CD8-positive, alpha-beta memory T cell (primary cell): Measurements from ENCODE around the gene LIN54. TPM values are rescaled to one million over a fixed set of nuclear protein-coding genes. Genes with fewer than 3 reads are reported as not detected.

Experiments used
- CTCF ChIA-PET: fragments of 350-600 bp; sonication (Branson Sonifier 250); formaldehyde crosslinking; loops from one replicate; lab custom pipeline; 2021; ENCODE audit warnings: antibody characterized with exemption; lab: Charles Lee
- POLR2A ChIA-PET: fragments of 350-600 bp; sonication (Branson Sonifier 250); formaldehyde crosslinking; loops from one replicate; lab custom pipeline; 2021; ENCODE audit warnings: antibody characterized with exemption; lab: Charles Lee
- DNase-seq, 5 donors: peaks; one replicate each; pipeline versions ENCODE4 v3.0.0 to v3.0.0-alpha.2; 2020 to 2022; ENCODE audit warnings: mixed read lengths in 1 of 5
- H3K27ac ChIP-seq: one replicate; pipeline ENCODE4 v1.7.0; 2013; ENCODE audit warnings: low read depth, mild to moderate bottlenecking, low read length, moderate library complexity
- H3K27me3 ChIP-seq: 2 replicates; pipeline ENCODE4 v1.7.0; 2013; ENCODE audit warnings: low read length, mild to moderate bottlenecking; ENCODE audit not compliant: insufficient read depth, poor library complexity, severe bottlenecking
- H3K36me3 ChIP-seq: 2 replicates; pipeline ENCODE4 v1.7.0; 2013; ENCODE audit warnings: mild to moderate bottlenecking, low read length, moderate library complexity; ENCODE audit not compliant: insufficient read depth
- H3K4me1 ChIP-seq: 2 replicates; pipeline ENCODE4 v1.7.0; 2013; ENCODE audit warnings: mild to moderate bottlenecking, low read length, moderate library complexity; ENCODE audit not compliant: insufficient read depth
- H3K4me3 ChIP-seq: 2 replicates; pipeline ENCODE4 v1.7.0; 2013; ENCODE audit warnings: mild to moderate bottlenecking, low read length
- H3K9me3 ChIP-seq: 2 replicates; pipeline ENCODE4 v1.7.0; 2013; ENCODE audit warnings: mild to moderate bottlenecking, low read length
- H3K27ac Mint-ChIP-seq, 8 donors: one replicate each; pipeline ENCODE4 v1.8.0; 2020 to 2021; ENCODE audit warnings: mixed read lengths in 8 of 8, mild to moderate bottlenecking in 6 of 8, inconsistent platforms in 3 of 8, moderate library complexity in 3 of 8
- H3K27me3 Mint-ChIP-seq, 2 donors: one replicate each; pipeline ENCODE4 v1.8.0; 2020 to 2021; ENCODE audit warnings: mixed read lengths in 2 of 2, mild to moderate bottlenecking in 1 of 2, moderate library complexity in 1 of 2
- H3K36me3 Mint-ChIP-seq, 3 donors: one replicate each; pipeline ENCODE4 v1.8.0; 2020 to 2021; ENCODE audit warnings: mixed read lengths in 3 of 3, inconsistent platforms in 1 of 3, mild to moderate bottlenecking in 1 of 3
- H3K4me1 Mint-ChIP-seq, 3 donors: one replicate each; pipeline ENCODE4 v1.8.0; 2020 to 2021; ENCODE audit warnings: mixed read lengths in 3 of 3, inconsistent platforms in 1 of 3, mild to moderate bottlenecking in 1 of 3
- H3K4me3 Mint-ChIP-seq, 7 donors: one replicate each; pipeline ENCODE4 v1.8.0; 2020 to 2021; ENCODE audit warnings: mixed read lengths in 7 of 7, mild to moderate bottlenecking in 6 of 7, moderate library complexity in 4 of 7, inconsistent platforms in 2 of 7
- H3K9me3 Mint-ChIP-seq, 5 donors: one replicate each; pipeline ENCODE4 v1.8.0; 2020 to 2022; ENCODE audit warnings: mixed read lengths in 5 of 5, mild to moderate bottlenecking in 3 of 5, moderate library complexity in 2 of 5, inconsistent platforms in 1 of 5
- polyA plus RNA-seq: library from polyadenylated mRNA; unstranded; fragments of 300-500 nt; fragmentation: Illumina TruSeq; gene quantifications from one replicate; pipeline ENCODE4 v1.2.3, GENCODE V29; 2021
- total RNA-seq, 2 experiments: library from RNA; stranded (reverse); gene quantifications; one replicate each; pipeline ENCODE4 v1.2.3, GENCODE V29; 2021

LIN54 gene
- total and polyA plus RNA-seq, 3 experiments from 2014 or later = 9.2 to 23.0 (median 22.1) TPM

- Mint-ChIP-seq H3K4me3 (no peak overlapping the region), H3K27ac (peak overlapping the region in 2 of 8 donors; percentile 48 to 74), H3K9me3 (no peaks in the 10 kb centered on the region), H3K4me1 (peaks cover 8 to 25% (median 14%) of the 10 kb centered on the region in 3 donors), H3K27me3 (no peaks in the 10 kb centered on the region), H3K36me3 (peaks cover 12 to 37% (median 14%) of the 10 kb centered on the region in 3 donors)
- H3K4me3 ChIP-seq = peak overlapping the region; percentile 97
- H3K36me3 ChIP-seq = peaks cover 6% of the 10 kb centered on the region
- POLR2A ChIA-PET = no interaction called here
- H3K27ac ChIP-seq = peak overlapping the region; percentile 98
- H3K27me3 ChIP-seq = no peaks in the 10 kb centered on the region
- H3K4me1 ChIP-seq = peaks cover 34% of the 10 kb centered on the region
- CTCF ChIA-PET = interaction anchor here (1.4 to 2.9 kb wide), 2 partner anchors 46 to 112 kb away, joined by 6 to 10 read pairs; partner anchors contain the start of gene LIN54
- no peaks in the 10 kb centered on the region for H3K9me3 ChIP-seq
- DNase-seq = no peak
These were observed 112.0 kb downstream of the LIN54 start for GRCh38 chr4:82898322-82899243.

GRCh38 chr4:82896755-82897154 is 113.9 kb downstream of the LIN54 start:
- H3K27ac ChIP-seq = no peak overlapping the region
- no peaks in the 10 kb centered on the region for H3K27me3 ChIP-seq
- H3K36me3 ChIP-seq = peaks cover 6% of the 10 kb centered on the region
- H3K4me1 ChIP-seq = peaks cover 35% of the 10 kb centered on the region
- no peaks in the 10 kb centered on the region for H3K27me3 Mint-ChIP-seq
- H3K4me1 Mint-ChIP-seq = peaks cover 12 to 30% (median 24%) of the 10 kb centered on the region in 3 donors
- H3K4me3 ChIP-seq = no peak overlapping the region
- H3K9me3 ChIP-seq = no peaks in the 10 kb centered on the region
- H3K36me3 Mint-ChIP-seq = peaks cover 12 to 45% (median 14%) of the 10 kb centered on the region in 3 donors
- ChIA-PET POLR2A (no interaction called here), CTCF (interaction anchor here (1.4 kb wide), 1 partner anchor 44 kb away, joined by 6 read pairs; no protein-coding TSS in a partner anchor)
- no peaks in the 10 kb centered on the region for H3K9me3 Mint-ChIP-seq
- no peak for DNase-seq
- peak overlapping the region in 5 of 8 donors; percentile 4 to 58 (median 40) for H3K27ac Mint-ChIP-seq
- no peak overlapping the region for H3K4me3 Mint-ChIP-seq

- H3K27me3 Mint-ChIP-seq = no peaks in the 10 kb centered on the region
- H3K4me1 Mint-ChIP-seq = peaks cover 30 to 49% (median 41%) of the 10 kb centered on the region in 3 donors
- peaks cover 12 to 55% (median 14%) of the 10 kb centered on the region in 3 donors for H3K36me3 Mint-ChIP-seq
- ChIA-PET CTCF (no interaction called here), POLR2A (no interaction called here)
- H3K4me3 ChIP-seq = no peak overlapping the region
- H3K4me1 ChIP-seq = peaks cover 35% of the 10 kb centered on the region
- peak overlapping the region in 2 of 8 donors; percentile 36 to 90 for H3K27ac Mint-ChIP-seq
- H3K27ac ChIP-seq = no peak overlapping the region
- peak overlapping the region in 1 of 7 donors; percentile 73 for H3K4me3 Mint-ChIP-seq
- no peaks in the 10 kb centered on the region for H3K27me3 ChIP-seq
- DNase-seq = no peak
- no peaks in the 10 kb centered on the region for H3K9me3 ChIP-seq
- H3K36me3 ChIP-seq = peaks cover 6% of the 10 kb centered on the region
- H3K9me3 Mint-ChIP-seq = no peaks in the 10 kb centered on the region
These were observed 116.7 kb downstream of the LIN54 start for GRCh38 chr4:82893942-82894341.

- Mint-ChIP-seq H3K27me3 (no peaks in the 10 kb centered on the region), H3K27ac (peak overlapping the region in 7 of 8 donors; percentile 36 to 99 (median 98)), H3K4me1 (peaks cover 32 to 56% (median 46%) of the 10 kb centered on the region in 3 donors), H3K36me3 (peaks cover 12 to 47% (median 14%) of the 10 kb centered on the region in 3 donors), H3K9me3 (no peaks in the 10 kb centered on the region), H3K4me3 (peak overlapping the region; percentile 5 to 96 (median 91))
- H3K27ac ChIP-seq = no peak overlapping the region
- H3K27me3 ChIP-seq = no peaks in the 10 kb centered on the region
- peaks cover 25% of the 10 kb centered on the region for H3K4me1 ChIP-seq
- no peak for DNase-seq
- H3K36me3 ChIP-seq = peaks cover 6% of the 10 kb centered on the region
- ChIA-PET CTCF (interaction anchor here (0.8 to 1.3 kb wide), 2 partner anchors 8 to 143 kb away, joined by 3 to 4 read pairs; partner anchors contain the start of genes COPS4 and THAP9), POLR2A (interaction anchor here (0.7 kb wide), 1 partner anchor 531 kb away, joined by 3 read pairs; no protein-coding TSS in a partner anchor)
- no peaks in the 10 kb centered on the region for H3K9me3 ChIP-seq
- no peak overlapping the region for H3K4me3 ChIP-seq
These were observed 118.2 kb downstream of the LIN54 start for GRCh38 chr4:82892467-82892802.

- peaks cover 31 to 55% (median 47%) of the 10 kb centered on the region in 3 donors for H3K4me1 Mint-ChIP-seq
- ChIA-PET CTCF (interaction anchor here (0.8 to 1.3 kb wide), 2 partner anchors 8 to 143 kb away, joined by 3 to 4 read pairs; partner anchors contain the start of genes COPS4 and THAP9), POLR2A (interaction anchor here (0.7 to 1.5 kb wide), 2 partner anchors 143 to 532 kb away, joined by 3 to 4 read pairs; partner anchors contain the start of gene COPS4)
- peaks cover 27% of the 10 kb centered on the region for H3K4me1 ChIP-seq
- no peak for DNase-seq
- peaks cover 9 to 46% (median 12%) of the 10 kb centered on the region in 3 donors for H3K36me3 Mint-ChIP-seq
- peak overlapping the region; percentile 67 for H3K4me3 ChIP-seq
- H3K9me3 Mint-ChIP-seq = no peaks in the 10 kb centered on the region
- H3K27ac ChIP-seq = peak overlapping the region; percentile 97
- peak overlapping the region; percentile 91 to 96 (median 95) for H3K4me3 Mint-ChIP-seq
- no peaks in the 10 kb centered on the region for H3K27me3 ChIP-seq
- H3K27me3 Mint-ChIP-seq = no peaks in the 10 kb centered on the region
- peak overlapping the region; percentile 98 to 99 (median 98) for H3K27ac Mint-ChIP-seq
- H3K36me3 ChIP-seq = peaks cover 7% of the 10 kb centered on the region
- no peaks in the 10 kb centered on the region for H3K9me3 ChIP-seq
These were observed 118.7 kb downstream of the LIN54 start for GRCh38 chr4:82891707-82892466.

- Histone ChIP-seq H3K9me3 (no peaks in the 10 kb centered on the region), H3K4me3 (peak within 1 kb of the TSS; percentile 67), H3K36me3 (peaks cover 3% of the 10 kb centered on the region), H3K27me3 (no peaks in the 10 kb centered on the region), H3K4me1 (peaks cover 34% of the 10 kb centered on the region), H3K27ac (peak within 1 kb of the TSS; percentile 97)
- peaks cover 6 to 42% (median 9%) of the 10 kb centered on the region in 3 donors for H3K36me3 Mint-ChIP-seq
- H3K4me1 Mint-ChIP-seq = peaks cover 35 to 57% (median 51%) of the 10 kb centered on the region in 3 donors
- H3K4me3 Mint-ChIP-seq = peak within 1 kb of the TSS; percentile 91 to 96 (median 95)
- no peaks in the 10 kb centered on the region for H3K27me3 Mint-ChIP-seq
- H3K27ac Mint-ChIP-seq = peak within 1 kb of the TSS; percentile 98 to 99 (median 98)
- DNase-seq = peak; percentile 95 to 98 (median 96)
- POLR2A ChIA-PET = interaction anchor here (0.6 to 1.5 kb wide), 3 partner anchors 9 to 394 kb away, joined by 3 to 4 read pairs (median 4); partner anchors contain the start of genes COPS4, COQ2 and THAP9
- CTCF ChIA-PET = interaction anchor here (1.3 kb wide), 1 partner anchor 9 kb away, joined by 4 read pairs; the partner anchor contains the start of gene THAP9
- H3K9me3 Mint-ChIP-seq = no peaks in the 10 kb centered on the region
These were observed 119.5 kb downstream of the LIN54 start, which contains the start of gene SEC31A for GRCh38 chr4:82890901-82891706. SEC31A (minus strand) TSS chr4:82891153; CDS start chr4:82881936, 9,217 bp downstream.
